IMR-90 (cell line): Measurements from ENCODE around the gene DNAJC27. TPM values are rescaled to one million over a fixed set of nuclear protein-coding genes. Genes with fewer than 3 reads are reported as not detected.

Source experiments
- ATAC-seq: fragments of 200-7000 bp; cut with Tn5 transposase; 2 replicates; pipeline ENCODE4 v1.9.1; 2020; ENCODE audit warnings: low read depth, mild to moderate bottlenecking, moderate library complexity
- BruUV-seq: library from RNA; stranded (reverse); fragments of 400-500 nt; replicated peaks from 2 replicates; lab custom pipeline; 2021; lab: Mats Ljungman, UMichigan
- CTCF ChIA-PET: fragments of 300-600 bp; formaldehyde crosslinking; extraction: SDS; loops from one replicate; lab custom pipeline; 2021; ENCODE audit warnings: antibody characterized with exemption; lab: Yijun Ruan, JAX
- POLR2A ChIA-PET: fragments of 300-600 bp; sonication (Branson Sonifier 250); formaldehyde crosslinking; loops from one replicate; lab custom pipeline; 2022; ENCODE audit warnings: antibody characterized with exemption; ENCODE audit not compliant: unreplicated experiment; lab: Charles Lee
- DNase-seq: peaks from one replicate; pipeline ENCODE4 v3.0.0; 2013
- H2AFZ ChIP-seq: replicated peaks from 2 replicates; pipeline ENCODE3; 2013; ENCODE audit warnings: low read length, mild to moderate bottlenecking; ENCODE audit not compliant: poor library complexity
- H2AK5ac ChIP-seq: 2 replicates; pipeline ENCODE4 v1.6.1; 2013; ENCODE audit warnings: low read depth, low read length, inconsistent platforms
- H2AK9ac ChIP-seq: replicated peaks from 2 replicates; pipeline ENCODE3; 2013; ENCODE audit warnings: mild to moderate bottlenecking, low read depth, low read length, moderate library complexity; ENCODE audit not compliant: poor library complexity
- H2BK120ac ChIP-seq: 2 replicates; pipeline ENCODE4 v1.6.1; 2013; ENCODE audit warnings: low read depth, low read length, inconsistent platforms
- H2BK15ac ChIP-seq: 3 replicates; pipeline ENCODE4 v1.6.1; 2013; ENCODE audit warnings: low read depth, low read length, inconsistent platforms
- H2BK20ac ChIP-seq: 2 replicates; pipeline ENCODE4 v1.6.1; 2013; ENCODE audit warnings: low read depth, mild to moderate bottlenecking, inconsistent platforms, low read length, moderate library complexity
- H2BK5ac ChIP-seq: 2 replicates; pipeline ENCODE4 v1.6.1; 2013; ENCODE audit warnings: mild to moderate bottlenecking, low read depth, low read length, inconsistent platforms; ENCODE audit not compliant: poor library complexity, severe bottlenecking
- H3K14ac ChIP-seq: replicated peaks from 2 replicates; pipeline ENCODE4 v1.6.1; 2013; ENCODE audit warnings: low read depth, low read length, inconsistent platforms
- H3K18ac ChIP-seq: 2 replicates; pipeline ENCODE4 v1.6.1; 2013; ENCODE audit warnings: low read depth, low read length, control low read depth
- H3K23ac ChIP-seq: 2 replicates; pipeline ENCODE4 v1.6.1; 2013; ENCODE audit warnings: low read depth, low read length, inconsistent platforms
- H3K27ac ChIP-seq: 2 replicates; pipeline ENCODE4 v1.5.1; 2013; ENCODE audit warnings: mild to moderate bottlenecking, control low read depth, low read length; ENCODE audit not compliant: insufficient read depth
- H3K27me3 ChIP-seq: 2 replicates; pipeline ENCODE4 v1.6.1; 2013; ENCODE audit warnings: low read length; ENCODE audit not compliant: control insufficient read depth, insufficient read depth
- H3K36me3 ChIP-seq: 2 replicates; pipeline ENCODE4 v1.6.1; 2013; ENCODE audit warnings: low read length, mixed read lengths; ENCODE audit not compliant: control insufficient read depth, insufficient read depth
- H3K4ac ChIP-seq: 2 replicates; pipeline ENCODE4 v1.6.1; 2013; ENCODE audit warnings: low read depth, low read length, inconsistent platforms
- H3K4me1 ChIP-seq: 2 replicates; pipeline ENCODE4 v1.6.1; 2013; ENCODE audit warnings: low read length, mixed read lengths; ENCODE audit not compliant: control insufficient read depth, insufficient read depth
- H3K4me2 ChIP-seq: 2 replicates; pipeline ENCODE4 v1.6.1; 2013; ENCODE audit warnings: low read depth, mild to moderate bottlenecking, control low read depth, low read length, moderate library complexity
- H3K4me3 ChIP-seq: 2 replicates; pipeline ENCODE4 v1.5.1; 2013; ENCODE audit warnings: low read depth, mild to moderate bottlenecking, control low read depth, low read length, moderate library complexity; ENCODE audit not compliant: insufficient read depth
- H3K56ac ChIP-seq: 2 replicates; pipeline ENCODE4 v1.6.1; 2013; ENCODE audit warnings: low read length, inconsistent platforms; ENCODE audit not compliant: insufficient read depth; ENCODE audit errors: extremely low read depth
- H3K79me1 ChIP-seq, 2 experiments: 2 replicates each; pipeline ENCODE4 v1.6.1; 2013; ENCODE audit warnings: low read length in 2 of 2, inconsistent platforms in 1 of 2, low read depth in 1 of 2
- H3K9ac ChIP-seq: 2 replicates; pipeline ENCODE4 v1.6.1; 2013; ENCODE audit warnings: low read depth, low read length, control low read depth
- H3K9me1 ChIP-seq: 2 replicates; pipeline ENCODE4 v1.6.1; 2013; ENCODE audit warnings: low read length, inconsistent platforms; ENCODE audit not compliant: insufficient read depth
- H3K9me3 ChIP-seq: 2 replicates; pipeline ENCODE4 v1.6.1; 2013; ENCODE audit warnings: low read length; ENCODE audit not compliant: control insufficient read depth, insufficient read depth
- H4K20me1 ChIP-seq: 2 replicates; pipeline ENCODE4 v1.6.1; 2013; ENCODE audit warnings: low read length, inconsistent platforms; ENCODE audit not compliant: insufficient read depth
- H4K5ac ChIP-seq: 2 replicates; pipeline ENCODE4 v1.6.1; 2013; ENCODE audit warnings: mild to moderate bottlenecking, low read depth, low read length, control low read depth
- H4K8ac ChIP-seq, 2 experiments: 2 replicates each; pipeline ENCODE4 v1.6.1; 2013; ENCODE audit warnings: low read depth in 2 of 2, low read length in 2 of 2, control low read depth in 1 of 2, inconsistent platforms in 1 of 2
- H4K91ac ChIP-seq: 2 replicates; pipeline ENCODE4 v1.6.1; 2013; ENCODE audit warnings: low read depth, low read length, inconsistent platforms; ENCODE audit not compliant: insufficient read depth
- CHD1 ChIP-seq: IDR thresholded peaks from 2 replicates; pipeline ENCODE4 v1.6.1; 2012; ENCODE audit warnings: low read depth, low read length, improper control_type of control experiment
- RCOR1 ChIP-seq: IDR thresholded peaks from 2 replicates; pipeline ENCODE4 v1.6.1; 2012; ENCODE audit warnings: mild to moderate bottlenecking, low read length, improper control_type of control experiment; ENCODE audit not compliant: insufficient replicate concordance
- WGBS, 2 experiments: methylation state at CpG; one replicate each; pipeline versions ENCODE4 v1.1.5 to v1.1.7; 2013; ENCODE audit warnings: missing lambda C conversion rate in 2 of 2; ENCODE audit not compliant: insufficient read length in 1 of 2; ENCODE audit errors: extremely low coverage in 2 of 2; 5-methylcytosine and 5-hydroxymethylcytosine counted together
- dilution Hi-C: fragments of 300-500 bp; cut with HindIII; formaldehyde crosslinking; loops from one replicate; pipeline ENCODE4 v1.14.3; 2018; ENCODE audit warnings: low sequenced_read_pairs; ENCODE audit not compliant: unreplicated experiment
- in situ Hi-C: fragments of 300-500 bp; cut with MboI; formaldehyde crosslinking; loops from 3 replicates; pipeline ENCODE4 v1.14.3; 2019; ENCODE audit warnings: low sequenced_read_pairs, inconsistent platforms, mixed read lengths
- intact Hi-C: fragments of 100-400 bp; cut with micrococcal nuclease; formaldehyde crosslinking; loops from 2 replicates; pipeline ENCODE4 v1.10.0; 2022
- polyA plus RNA-seq, 3 experiments: library from polyadenylated mRNA; depleted of rRNA; stranded (reverse); fragments of >200 nt; gene quantifications; 2 replicates each; pipeline ENCODE4 v1.2.3, GENCODE V29; 2012; ENCODE audit warnings: low replicate concordance in 1 of 3
- total RNA-seq: library from RNA; depleted of rRNA; stranded (reverse); fragments of >200 nt; gene quantifications from 2 replicates; pipeline ENCODE4 v1.2.3, GENCODE V29; 2012

Gene DNAJC27
- total and polyA plus RNA-seq, 2 of the 4 experiments (the other 2 are of a cell fraction): 1.6 to 2.0 TPM

GRCh38 chr2:24978661-24979060 is 6.9 kb upstream of the DNAJC27 start:
- H3K27me3 ChIP-seq: no peaks in the 10 kb centered on the region
- 86% methylated on average over 1 of the region's 1 CpG; no CpG with 5 or more reads in 1 of the 2 experiments for WGBS, 2 experiments
- no peaks in the 10 kb centered on the region for H3K4me1 ChIP-seq
- in situ Hi-C loops (loop anchor here (5.0 kb wide), 1 partner anchor 214 kb away; no protein-coding TSS in a partner anchor), intact Hi-C loops (no loop called here), dilution Hi-C loops (no loop called here)
- no peak overlapping the region for H2BK120ac ChIP-seq
- H4K8ac ChIP-seq: no peak overlapping the region
- CTCF ChIA-PET: interaction anchor here (0.5 kb wide), 1 partner anchor 247 kb away, joined by 5 read pairs; no protein-coding TSS in a partner anchor
- H3K23ac ChIP-seq: no peak overlapping the region
- H4K91ac ChIP-seq: no peak overlapping the region
- H2BK20ac ChIP-seq: no peak overlapping the region
- H3K4me2 ChIP-seq: no peak overlapping the region
- no peaks in the 10 kb centered on the region for H4K20me1 ChIP-seq
- no peak overlapping the region for H2AFZ ChIP-seq
- no peak overlapping the region for H2AK5ac ChIP-seq
- no peaks in the 10 kb centered on the region for H3K79me1 ChIP-seq
- ATAC-seq (no peak), DNase-seq (no peak)
- H3K4ac ChIP-seq: no peak overlapping the region
- H3K4me3 ChIP-seq: no peak overlapping the region
- H3K9me1 ChIP-seq: no peaks in the 10 kb centered on the region
- no peak overlapping the region for H2BK5ac ChIP-seq
- TF ChIP-seq RCOR1: no peak
- no peak for TF ChIP-seq CHD1
- H3K14ac ChIP-seq: no peak overlapping the region
- H3K9ac ChIP-seq: no peak overlapping the region
- no peak overlapping the region for H4K5ac ChIP-seq
- no peak overlapping the region for H3K56ac ChIP-seq
- H2AK9ac ChIP-seq: no peak overlapping the region
- POLR2A ChIA-PET: no interaction called here
- no TSS peak for BruUV-seq
- no peaks in the 10 kb centered on the region for H3K9me3 ChIP-seq
- H2BK15ac ChIP-seq: no peak overlapping the region
- H3K27ac ChIP-seq: no peak overlapping the region
- H3K18ac ChIP-seq: no peak overlapping the region
- no peaks in the 10 kb centered on the region for H3K36me3 ChIP-seq
